Fibroblast of lung (primary cell): ENCODE data around the gene NCBP3.

Source experiments
- CTCF ChIP-seq, 2 donors: IDR thresholded peaks in 1 of 2; conservative IDR thresholded peaks in 1 of 2; 1 replicate in 1 of 2; 2 replicates in 1 of 2; pipeline ENCODE4 v1.5.1; 2011 to 2012; ENCODE audit warnings: low read length in 2 of 2, control low read depth in 1 of 2, inconsistent platforms in 1 of 2, low read depth in 1 of 2, mild to moderate bottlenecking in 1 of 2
- EZH2 ChIP-seq: IDR thresholded peaks from 2 replicates; pipeline ENCODE4 v1.5.1; 2012; ENCODE audit warnings: low read length, control low read depth, mild to moderate bottlenecking; ENCODE audit errors: missing control alignments

GRCh38 chr17:3865176-3865575 is 19.1 kb upstream of the NCBP3 start:
- TF ChIP-seq CTCF (conservative IDR thresholded peaks at IDR 0.05 in 1 of 2, IDR thresholded peaks at IDR 0.05 in 1 of 2; ENCODE audit: low read depth in 1 of 2, low read length in 2 of 2) (no peak), EZH2 (no peak)
